Mesothelial cell of epicardium (in vitro differentiated cells): ENCODE data around the gene LOXHD1. TPM values are rescaled to one million over a fixed set of nuclear protein-coding genes. Genes with fewer than 3 reads are reported as not detected.

Experiments
- DNase-seq, 2 experiments: peaks; one replicate each; pipeline ENCODE4 v3.0.0; 2021; ENCODE audit warnings: low spot score in 2 of 2; ENCODE audit not compliant: unreplicated experiment in 2 of 2
- H3K27ac Mint-ChIP-seq: 2 replicates; pipeline ENCODE4 v1.8.0; 2021; ENCODE audit warnings: mixed read lengths
- H3K27me3 Mint-ChIP-seq: 2 replicates; pipeline ENCODE4 v1.8.0; 2021; ENCODE audit warnings: low read depth, mixed read lengths
- H3K36me3 Mint-ChIP-seq: 2 replicates; pipeline ENCODE4 v1.8.0; 2021; ENCODE audit warnings: mixed read lengths
- H3K4me1 Mint-ChIP-seq: 2 replicates; pipeline ENCODE4 v1.8.0; 2021; ENCODE audit warnings: mixed read lengths
- H3K4me3 Mint-ChIP-seq: 2 replicates; pipeline ENCODE4 v1.8.0; 2021; ENCODE audit warnings: mild to moderate bottlenecking, moderate library complexity, mixed read lengths
- H3K9me3 Mint-ChIP-seq: 2 replicates; pipeline ENCODE4 v1.8.0; 2021; ENCODE audit warnings: mixed read lengths
- total RNA-seq: library from RNA; stranded (reverse); gene quantifications from 3 replicates; pipeline ENCODE4 v1.2.1, GENCODE V29; 2021
- TF ChIP-seq, protein P1 (sequence below): fragments of 200-600 bp; sonication (generic); IDR thresholded peaks from one replicate; pipeline ENCODE4 v1.5.0; 2021; ENCODE audit warnings: antibody characterized with exemption; ENCODE audit not compliant: unreplicated experiment

Gene LOXHD1
- total RNA-seq, 1 donor from 2014 or later, result 0.07 TPM

DNA sequence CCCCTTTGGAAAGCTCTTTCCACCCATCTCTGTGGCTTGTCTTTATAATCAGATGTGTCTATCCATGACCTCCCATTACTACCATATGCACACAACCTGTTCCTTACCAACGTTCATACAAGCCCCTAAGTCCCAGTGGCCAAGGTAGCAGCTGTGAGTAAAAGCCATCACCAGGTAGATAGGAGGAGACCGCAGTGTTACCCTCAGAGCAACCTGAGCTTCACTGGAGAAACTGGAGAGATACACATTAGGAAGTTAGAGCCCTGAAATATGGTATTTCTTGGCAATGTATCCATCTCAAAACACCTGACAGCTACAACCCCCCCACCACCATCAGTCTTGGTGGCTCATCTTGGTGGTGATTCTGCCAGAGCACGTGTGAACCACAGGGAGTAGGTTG, 26.0 kb downstream of the LOXHD1 start:
- no peak overlapping the region for H3K27ac Mint-ChIP-seq
- no peaks in the 10 kb centered on the region for H3K36me3 Mint-ChIP-seq
- no peaks in the 10 kb centered on the region for H3K4me1 Mint-ChIP-seq
- H3K4me3 Mint-ChIP-seq, result no peak overlapping the region
- DNase-seq, result no peak
- peaks cover 36% of the 10 kb centered on the region for H3K27me3 Mint-ChIP-seq
- H3K9me3 Mint-ChIP-seq, result peaks cover 10% of the 10 kb centered on the region
- TF ChIP-seq, protein P1, sequence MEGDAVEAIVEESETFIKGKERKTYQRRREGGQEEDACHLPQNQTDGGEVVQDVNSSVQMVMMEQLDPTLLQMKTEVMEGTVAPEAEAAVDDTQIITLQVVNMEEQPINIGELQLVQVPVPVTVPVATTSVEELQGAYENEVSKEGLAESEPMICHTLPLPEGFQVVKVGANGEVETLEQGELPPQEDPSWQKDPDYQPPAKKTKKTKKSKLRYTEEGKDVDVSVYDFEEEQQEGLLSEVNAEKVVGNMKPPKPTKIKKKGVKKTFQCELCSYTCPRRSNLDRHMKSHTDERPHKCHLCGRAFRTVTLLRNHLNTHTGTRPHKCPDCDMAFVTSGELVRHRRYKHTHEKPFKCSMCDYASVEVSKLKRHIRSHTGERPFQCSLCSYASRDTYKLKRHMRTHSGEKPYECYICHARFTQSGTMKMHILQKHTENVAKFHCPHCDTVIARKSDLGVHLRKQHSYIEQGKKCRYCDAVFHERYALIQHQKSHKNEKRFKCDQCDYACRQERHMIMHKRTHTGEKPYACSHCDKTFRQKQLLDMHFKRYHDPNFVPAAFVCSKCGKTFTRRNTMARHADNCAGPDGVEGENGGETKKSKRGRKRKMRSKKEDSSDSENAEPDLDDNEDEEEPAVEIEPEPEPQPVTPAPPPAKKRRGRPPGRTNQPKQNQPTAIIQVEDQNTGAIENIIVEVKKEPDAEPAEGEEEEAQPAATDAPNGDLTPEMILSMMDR, result no peak

- H3K27me3 Mint-ChIP-seq, result peaks cover 42% of the 10 kb centered on the region
- H3K27ac Mint-ChIP-seq, result no peak overlapping the region
- H3K4me3 Mint-ChIP-seq, result no peak overlapping the region
- peaks cover 10% of the 10 kb centered on the region for H3K9me3 Mint-ChIP-seq
- H3K36me3 Mint-ChIP-seq, result no peaks in the 10 kb centered on the region
- TF ChIP-seq, protein P1, result no peak
- no peak for DNase-seq
- no peaks in the 10 kb centered on the region for H3K4me1 Mint-ChIP-seq
These were observed 26.9 kb downstream of the LOXHD1 start for GRCh38 chr18:46630160-46630559.

DNA sequence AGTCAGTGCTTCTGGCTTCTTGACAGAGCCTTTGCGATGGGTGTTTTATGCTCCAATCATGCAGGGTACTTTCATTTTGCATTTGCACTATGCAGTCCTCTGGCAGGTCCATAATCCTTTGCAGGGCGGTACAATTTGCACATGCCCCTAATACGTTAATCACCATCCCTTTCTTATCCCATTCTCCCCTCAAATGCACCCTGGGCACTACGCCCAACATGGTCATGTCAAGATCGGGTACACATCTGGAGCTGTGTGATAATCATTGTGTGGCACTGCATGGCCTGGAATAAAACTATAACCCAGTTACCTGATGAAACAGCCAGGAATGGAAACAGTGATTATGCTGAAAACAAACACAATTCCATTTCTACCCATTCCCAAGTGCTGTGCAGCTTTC, 27.7 kb downstream of the LOXHD1 start:
- Mint-ChIP-seq H3K9me3 (peaks cover 10% of the 10 kb centered on the region), H3K27me3 (peaks cover 45% of the 10 kb centered on the region), H3K36me3 (no peaks in the 10 kb centered on the region), H3K4me1 (no peaks in the 10 kb centered on the region), H3K27ac (no peak overlapping the region), H3K4me3 (no peak overlapping the region)
- TF ChIP-seq, protein P1, result no peak
- no peak for DNase-seq

DNA sequence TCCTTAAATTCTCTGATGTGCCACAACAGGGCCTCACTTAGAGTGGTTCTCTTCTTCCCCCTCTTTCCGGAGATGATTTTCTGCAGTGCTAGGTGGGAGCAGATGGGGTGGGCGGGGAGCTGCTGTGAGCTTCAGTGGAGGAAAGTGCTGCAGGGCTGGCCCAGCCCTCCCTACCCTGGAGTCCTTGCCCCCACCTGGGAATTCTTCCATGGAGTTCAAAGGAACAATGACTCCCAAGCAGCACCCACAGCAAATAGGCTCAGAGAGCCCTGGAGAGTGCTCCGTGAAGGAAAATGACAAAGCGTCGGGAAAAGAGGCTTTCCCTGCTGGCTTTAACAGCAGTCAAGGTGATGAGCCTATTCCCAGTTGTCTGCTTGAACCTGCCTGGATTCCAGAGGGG, 28.8 kb downstream of the LOXHD1 start:
- no peaks in the 10 kb centered on the region for H3K36me3 Mint-ChIP-seq
- H3K4me1 Mint-ChIP-seq, result no peaks in the 10 kb centered on the region
- TF ChIP-seq, protein P1, result no peak
- H3K4me3 Mint-ChIP-seq, result no peak overlapping the region
- H3K27me3 Mint-ChIP-seq, result peaks cover 45% of the 10 kb centered on the region
- peaks cover 6% of the 10 kb centered on the region for H3K9me3 Mint-ChIP-seq
- H3K27ac Mint-ChIP-seq, result no peak overlapping the region
- no peak for DNase-seq

DNA sequence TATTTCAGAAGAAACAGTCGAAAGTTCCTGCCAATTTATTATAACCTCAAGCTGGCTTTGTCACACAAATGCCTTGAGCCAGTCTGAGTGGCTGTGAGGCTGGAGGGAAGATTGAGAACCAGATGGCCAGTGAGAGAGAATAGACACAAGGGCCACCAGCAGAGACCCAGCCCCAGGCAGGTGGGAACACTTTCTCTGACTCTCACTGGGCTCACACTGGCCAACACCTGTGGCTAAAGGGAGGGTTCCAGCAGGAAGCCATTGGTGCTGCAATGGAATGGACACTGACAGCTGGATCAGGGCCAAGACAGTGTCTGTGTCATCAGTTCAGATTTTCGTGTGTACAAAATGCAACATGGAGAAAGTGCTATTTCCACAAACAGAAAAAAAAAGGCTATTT, 29.9 kb downstream of the LOXHD1 start:
- TF ChIP-seq, protein P1, result no peak
- Mint-ChIP-seq H3K36me3 (no peaks in the 10 kb centered on the region), H3K4me1 (no peaks in the 10 kb centered on the region), H3K4me3 (no peak overlapping the region), H3K27ac (no peak overlapping the region), H3K27me3 (peaks cover 45% of the 10 kb centered on the region), H3K9me3 (no peaks in the 10 kb centered on the region)
- no peak for DNase-seq

DNA sequence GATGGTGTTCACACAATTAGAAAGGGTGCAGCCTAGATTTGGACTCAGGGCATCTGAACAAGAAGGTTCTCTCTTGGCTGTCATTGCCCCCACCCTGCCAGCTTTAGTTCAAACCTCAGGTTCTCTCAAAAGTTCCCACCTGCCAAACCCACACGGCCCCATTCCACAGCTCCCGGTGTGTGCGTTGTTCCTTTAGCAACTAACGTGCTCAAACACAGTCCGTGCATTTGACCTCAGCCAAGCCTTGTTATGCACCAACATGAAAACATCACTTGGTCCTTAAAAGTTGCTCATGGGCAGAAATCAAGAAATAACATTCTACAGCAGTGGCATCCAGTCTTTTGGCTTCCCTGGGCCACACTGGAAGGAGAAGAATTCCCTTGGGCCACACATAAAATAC, 32.0 kb downstream of the LOXHD1 start:
- H3K4me1 Mint-ChIP-seq, result no peaks in the 10 kb centered on the region
- TF ChIP-seq, protein P1, result no peak
- no peak overlapping the region for H3K4me3 Mint-ChIP-seq
- peaks cover 51% of the 10 kb centered on the region for H3K27me3 Mint-ChIP-seq
- H3K27ac Mint-ChIP-seq, result no peak overlapping the region
- no peaks in the 10 kb centered on the region for H3K36me3 Mint-ChIP-seq
- no peak for DNase-seq
- no peaks in the 10 kb centered on the region for H3K9me3 Mint-ChIP-seq
